ENCODE results near the gene HDAC11.
"Not testable (repeated sequence)": the region's sequence is repeated elsewhere in the genome, so short reads cannot be mapped to it uniquely, and the experiment has no call there.

The HDAC11 gene

DNA sequence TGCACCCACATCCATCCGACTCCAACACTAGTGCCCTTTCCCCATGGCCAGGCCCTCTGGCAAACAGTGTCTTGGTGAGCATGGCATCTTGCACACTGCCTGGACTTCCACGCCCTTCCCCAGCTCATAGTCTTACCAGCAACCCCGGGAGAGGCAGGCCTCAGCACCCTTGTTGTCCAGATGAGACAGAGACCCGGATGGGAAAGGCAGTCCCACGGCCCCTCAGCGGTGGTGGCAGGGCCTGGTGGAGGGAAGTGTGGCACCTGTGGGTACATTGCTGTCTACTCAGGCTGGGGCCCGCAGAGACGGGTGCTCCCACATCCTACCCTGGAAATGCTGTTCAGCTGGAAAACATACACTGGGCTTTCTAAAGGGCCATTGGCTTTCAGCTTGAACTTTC is 28.4 kb downstream of the HDAC11 start:
- no peak for DNase-seq

DNA sequence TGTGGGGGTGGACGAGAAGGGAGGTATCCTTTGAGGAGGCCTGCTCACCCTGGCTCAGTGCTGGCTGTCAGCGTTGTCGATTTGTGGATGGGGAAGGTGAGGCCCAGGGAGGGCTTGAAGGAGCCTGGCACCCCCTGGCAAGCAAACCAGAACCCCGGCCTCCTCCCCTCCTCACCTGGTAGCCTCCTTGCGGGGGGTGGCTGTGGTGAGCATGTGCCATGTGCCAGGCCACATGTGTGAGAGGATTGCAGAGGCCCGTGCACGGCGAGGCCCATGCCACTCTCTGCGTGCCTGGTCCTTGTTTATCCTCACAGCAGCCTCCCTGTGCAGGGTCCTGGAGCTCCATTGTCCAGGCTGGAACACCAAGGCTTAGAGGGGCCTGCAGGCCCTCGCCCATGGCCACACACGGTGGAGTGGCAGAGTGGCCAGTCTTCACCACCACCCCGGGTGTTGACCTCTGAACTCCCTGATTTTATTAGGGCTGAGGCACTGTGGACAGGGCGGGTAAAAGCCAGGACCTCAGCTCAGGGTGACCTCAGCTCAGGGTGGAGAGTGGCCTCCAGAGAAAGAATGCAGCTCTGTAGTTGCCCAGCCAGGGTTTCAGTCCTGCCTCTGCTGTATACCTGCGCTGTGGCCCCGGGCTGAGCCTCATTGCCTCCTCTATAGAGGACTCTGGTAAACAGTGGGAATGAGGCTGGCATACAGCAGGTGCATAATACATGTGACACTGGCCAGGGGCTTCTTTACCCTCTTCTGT is 29.1 kb downstream of the HDAC11 start:
- no peak for DNase-seq

DNA sequence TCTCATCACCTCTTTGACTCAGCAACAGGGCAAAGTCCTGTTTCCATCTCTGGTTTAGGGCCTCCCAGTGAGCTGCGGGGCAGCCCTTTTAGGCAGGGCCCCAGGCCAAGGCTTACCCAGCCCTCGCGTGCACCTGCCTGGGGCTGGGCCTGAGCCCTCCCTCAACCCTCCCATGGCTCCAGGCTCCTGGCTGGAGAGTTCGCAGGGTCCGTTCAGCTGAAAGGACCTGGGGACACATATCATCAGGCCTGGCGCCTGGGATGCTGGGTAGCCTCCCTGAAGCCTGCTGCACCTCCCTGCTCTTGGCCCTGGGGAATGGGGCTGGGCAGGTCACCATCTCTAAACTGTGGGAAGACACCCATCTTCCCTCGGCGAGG is 29.7 kb downstream of the HDAC11 start:
- DNase-seq: no peak

DNA sequence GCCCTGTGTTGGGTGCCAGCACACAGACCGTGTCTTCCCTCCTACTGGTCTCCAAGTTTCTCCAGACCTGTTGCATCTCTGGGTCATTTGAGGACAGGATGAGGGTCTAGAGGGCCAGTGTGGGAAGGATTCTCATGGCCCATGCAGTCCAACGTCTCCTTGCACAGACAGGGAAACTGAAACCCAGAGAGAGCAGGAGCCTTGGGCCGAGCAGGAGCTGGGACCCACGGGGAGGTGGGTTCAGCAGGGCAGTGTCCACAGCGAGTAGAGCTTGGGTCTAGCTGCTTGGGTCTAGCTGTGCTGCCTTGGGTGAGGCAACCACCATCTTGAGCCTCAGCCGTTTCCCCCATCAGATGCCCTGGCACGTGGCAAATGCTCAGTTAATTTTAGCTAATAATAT is 32.3 kb downstream of the HDAC11 start:
- no peak for DNase-seq

DNA sequence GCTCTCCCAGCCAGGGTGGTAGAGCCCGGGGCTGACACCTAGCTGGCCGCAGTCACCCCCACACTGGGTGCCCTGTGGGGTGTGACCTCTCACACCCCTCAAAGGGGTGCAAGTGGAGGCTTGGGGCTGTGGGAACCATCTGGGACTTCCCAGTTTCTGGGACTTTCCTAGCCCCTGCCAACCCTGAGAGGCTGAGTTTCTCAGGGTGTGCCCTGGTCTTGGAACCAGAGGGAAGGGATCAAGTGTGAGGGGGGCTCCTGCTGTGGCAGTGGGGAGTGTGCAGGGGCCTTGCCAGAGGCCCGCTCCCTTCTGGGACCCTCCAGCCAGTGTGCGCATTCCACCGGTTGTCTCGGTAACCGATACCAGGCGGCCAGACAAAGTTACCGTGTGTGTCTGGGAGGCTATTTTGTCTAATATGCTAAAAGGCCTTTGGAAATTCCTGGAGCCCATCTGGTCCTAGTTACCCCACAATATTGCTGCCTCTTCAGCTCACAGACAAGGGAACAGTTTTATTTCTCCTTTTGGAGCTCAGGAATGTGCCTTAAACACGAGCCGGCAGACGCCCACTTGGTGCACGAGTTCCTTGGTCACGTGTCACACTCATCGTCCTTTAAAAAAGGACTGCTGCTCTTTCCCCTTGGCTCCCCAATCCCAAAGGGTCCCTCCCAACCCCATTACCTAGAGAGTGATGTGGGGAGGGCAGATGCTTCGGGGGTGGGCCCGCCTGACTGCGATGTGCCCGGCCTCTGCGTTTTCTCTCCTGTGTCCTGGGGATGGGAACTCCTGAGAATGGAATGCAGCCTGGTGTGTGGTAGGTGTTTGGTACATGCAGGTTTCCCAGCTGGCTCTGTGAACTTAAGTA is 33.2 kb downstream of the HDAC11 start:
- no peak for DNase-seq

DNA sequence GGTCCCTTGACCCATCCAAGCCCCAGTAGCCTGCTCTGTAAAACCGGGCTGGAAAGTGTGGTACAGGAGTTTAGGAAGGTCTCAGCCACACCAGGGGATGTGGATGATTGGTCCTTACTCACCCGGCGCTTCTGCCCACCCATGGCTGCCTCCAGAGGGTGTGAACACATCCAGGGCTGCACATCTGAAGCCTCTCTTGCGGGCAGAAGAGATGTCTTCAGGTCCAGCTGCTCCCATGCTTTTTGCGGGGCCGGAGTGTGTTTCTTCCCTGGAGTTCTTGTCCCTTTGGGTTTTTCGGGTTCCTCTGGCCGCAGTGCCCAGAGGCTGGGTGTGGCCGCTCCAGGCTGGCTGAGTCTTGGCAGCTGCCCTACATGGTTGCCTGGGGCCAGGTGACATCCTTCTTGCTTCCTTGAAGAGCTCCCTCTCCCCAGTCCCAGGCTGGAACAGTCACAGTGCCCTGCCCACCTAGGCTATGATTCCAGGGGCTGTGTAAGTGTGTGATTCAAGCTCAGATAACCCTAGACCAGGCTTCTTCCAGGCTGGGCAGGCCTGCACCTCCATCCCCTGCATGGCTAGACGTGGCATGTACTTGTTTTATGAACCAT is 33.9 kb downstream of the HDAC11 start:
- no peak for DNase-seq

DNA sequence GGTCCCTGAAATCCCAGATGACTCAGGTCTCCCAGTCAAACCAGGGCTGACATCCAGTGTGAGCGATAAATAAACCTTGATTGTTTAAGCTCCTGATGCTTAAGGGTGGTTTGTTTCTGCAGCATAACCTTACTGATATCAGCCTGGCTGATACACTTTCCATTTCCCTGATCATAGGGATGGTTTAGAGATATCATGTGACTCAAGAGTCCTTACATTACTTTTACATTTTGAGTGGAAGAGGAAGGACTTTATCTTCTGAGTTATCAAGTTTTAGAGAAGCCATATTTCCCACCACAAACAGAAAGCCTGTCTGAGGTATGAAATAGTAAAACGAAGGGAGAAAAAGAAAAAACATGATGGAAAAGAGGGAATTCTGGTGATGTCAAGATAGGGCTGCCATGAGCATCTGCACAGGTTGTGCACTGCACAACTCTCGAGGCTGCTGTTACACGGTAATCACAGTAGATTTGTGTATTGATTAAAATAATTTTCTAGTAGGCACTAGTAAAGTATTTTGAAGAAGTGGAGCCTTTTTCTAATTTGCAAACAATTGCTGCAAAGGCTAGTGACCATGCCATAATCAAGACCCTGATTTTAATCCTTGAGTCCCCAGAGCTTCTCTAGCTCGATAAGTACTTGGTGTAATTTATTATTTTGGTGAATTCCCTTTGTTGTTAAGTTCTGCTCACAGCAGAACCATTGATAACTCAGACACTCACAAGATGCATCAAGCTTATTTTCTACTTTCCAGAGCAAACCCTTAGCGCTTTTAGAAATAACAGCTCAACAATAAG is 34.7 kb downstream of the HDAC11 start:
- no peak for DNase-seq

DNA sequence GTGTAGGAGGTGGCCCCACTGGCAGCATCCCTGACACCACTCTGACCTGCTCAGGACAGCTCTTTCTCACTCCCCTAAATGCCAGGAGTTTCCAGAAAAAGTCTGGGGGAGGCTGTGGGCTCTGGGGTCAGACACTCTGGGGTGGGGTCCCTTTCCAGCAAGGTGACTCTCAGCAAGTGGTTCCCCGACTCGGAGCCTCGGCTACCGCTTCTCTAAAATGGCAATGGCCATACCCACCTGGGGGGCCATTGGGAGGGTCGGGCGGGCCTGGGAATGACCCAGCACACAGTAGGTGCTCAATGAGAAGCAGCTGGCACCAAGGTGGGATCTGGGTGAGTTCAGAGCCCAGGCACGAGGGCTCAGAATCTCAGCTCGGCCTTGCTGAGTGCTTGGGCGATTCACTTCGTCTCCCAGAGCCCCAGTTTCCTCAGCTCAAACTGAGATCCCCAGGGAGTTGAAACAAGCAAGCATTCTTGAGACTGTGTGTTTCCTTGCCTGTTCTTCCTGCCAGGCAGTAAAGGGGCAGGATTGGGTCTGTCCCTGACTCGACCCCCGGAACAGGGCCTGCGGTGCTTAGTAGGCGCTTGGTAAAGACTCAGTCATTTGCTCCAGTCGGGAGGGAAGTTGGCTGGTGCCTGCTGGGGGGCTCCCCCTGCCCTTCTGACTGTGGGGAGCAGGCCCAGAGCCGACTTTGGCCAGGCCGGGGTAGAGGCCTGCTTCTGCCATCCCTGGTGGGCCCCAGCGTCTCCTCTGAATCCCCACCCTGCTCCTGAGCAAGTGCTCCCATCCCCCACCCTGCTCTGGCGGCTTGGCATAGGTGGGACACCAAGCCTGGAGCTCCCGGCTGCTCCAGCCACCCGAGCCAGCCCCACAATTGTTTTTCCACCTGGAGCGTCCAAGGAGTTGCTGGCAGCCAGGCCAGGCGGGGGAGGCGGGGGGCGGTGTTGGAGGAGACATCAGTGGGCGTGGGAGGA is 36.0 kb downstream of the HDAC11 start:
- DNase-seq: no peak

DNA sequence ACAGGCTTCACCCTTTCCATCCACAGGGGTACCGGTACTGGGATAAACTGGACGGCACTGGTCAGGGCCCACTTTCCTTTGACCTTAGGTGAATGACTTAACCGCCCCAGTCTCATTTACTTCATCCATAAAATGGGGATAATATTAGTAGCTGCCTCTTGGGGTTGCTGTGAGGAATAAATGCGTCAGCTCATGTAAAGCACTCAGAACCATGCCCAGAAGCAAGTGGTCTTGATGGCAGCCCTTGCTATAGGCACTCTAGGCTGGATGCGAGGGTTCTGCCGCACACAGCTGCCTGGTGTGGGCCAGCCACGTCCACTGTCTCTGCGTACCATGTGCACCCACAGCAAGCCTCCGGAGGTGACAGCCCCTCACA is 36.6 kb downstream of the HDAC11 start:
- no peak for DNase-seq

DNA sequence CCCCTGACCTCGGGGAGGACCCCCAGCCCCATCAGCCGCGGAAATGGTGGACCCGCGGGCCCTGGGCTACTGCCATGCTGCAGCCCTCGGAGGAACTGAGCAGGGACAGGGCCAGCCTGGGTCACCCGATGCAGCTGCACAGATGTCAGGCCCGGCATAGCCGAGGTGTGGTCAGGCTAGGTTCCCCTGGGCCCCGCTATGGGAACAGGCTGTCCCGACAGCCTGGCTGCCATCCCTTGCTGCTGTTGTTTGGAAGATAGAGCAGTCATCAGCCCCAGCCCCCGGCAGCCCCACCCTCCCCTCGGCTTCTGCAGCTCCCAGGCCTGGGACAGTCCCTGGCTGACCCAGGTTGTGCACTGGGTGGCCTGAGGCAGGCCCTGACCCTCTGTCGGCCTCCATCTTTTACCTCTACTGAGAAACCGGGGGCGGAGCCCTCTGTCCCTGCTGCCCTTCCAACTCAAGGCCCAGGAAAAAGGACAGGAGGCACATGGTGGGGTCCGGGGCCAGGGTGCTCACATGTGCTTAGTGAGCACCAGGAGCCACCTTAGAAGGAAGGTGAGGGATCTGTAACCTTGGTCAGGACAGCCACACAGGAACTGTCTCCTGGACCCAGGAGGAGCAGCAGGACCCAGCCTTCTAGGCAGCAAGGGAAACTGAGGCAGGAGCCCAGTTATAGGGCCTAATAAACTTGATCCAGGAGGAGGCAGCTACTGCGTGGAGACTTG is 37.3 kb downstream of the HDAC11 start:
- DNase-seq: no peak

DNA sequence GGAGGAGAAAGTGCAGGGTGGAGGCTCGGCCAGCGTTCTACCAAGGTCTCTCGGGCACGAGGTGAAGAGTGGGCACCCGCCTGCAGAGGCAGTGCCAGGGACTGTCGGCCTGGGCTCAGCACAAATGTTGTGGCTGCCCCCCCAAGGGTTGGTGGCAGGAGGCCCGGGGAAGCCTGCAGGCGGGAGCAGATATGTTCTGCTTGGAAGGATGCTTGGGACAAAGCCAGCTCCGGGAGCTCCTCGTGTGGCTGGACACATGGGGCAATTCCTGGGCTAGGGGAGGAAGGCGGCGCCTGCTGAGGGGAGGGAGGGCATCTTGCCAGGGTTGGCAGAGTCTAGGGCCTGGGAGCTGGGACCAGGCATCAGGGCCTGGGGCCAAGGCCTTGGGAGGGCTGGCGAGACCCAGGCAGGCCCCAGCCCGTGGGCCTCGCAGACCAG is 38.4 kb downstream of the HDAC11 start:
- DNase-seq: no peak

DNA sequence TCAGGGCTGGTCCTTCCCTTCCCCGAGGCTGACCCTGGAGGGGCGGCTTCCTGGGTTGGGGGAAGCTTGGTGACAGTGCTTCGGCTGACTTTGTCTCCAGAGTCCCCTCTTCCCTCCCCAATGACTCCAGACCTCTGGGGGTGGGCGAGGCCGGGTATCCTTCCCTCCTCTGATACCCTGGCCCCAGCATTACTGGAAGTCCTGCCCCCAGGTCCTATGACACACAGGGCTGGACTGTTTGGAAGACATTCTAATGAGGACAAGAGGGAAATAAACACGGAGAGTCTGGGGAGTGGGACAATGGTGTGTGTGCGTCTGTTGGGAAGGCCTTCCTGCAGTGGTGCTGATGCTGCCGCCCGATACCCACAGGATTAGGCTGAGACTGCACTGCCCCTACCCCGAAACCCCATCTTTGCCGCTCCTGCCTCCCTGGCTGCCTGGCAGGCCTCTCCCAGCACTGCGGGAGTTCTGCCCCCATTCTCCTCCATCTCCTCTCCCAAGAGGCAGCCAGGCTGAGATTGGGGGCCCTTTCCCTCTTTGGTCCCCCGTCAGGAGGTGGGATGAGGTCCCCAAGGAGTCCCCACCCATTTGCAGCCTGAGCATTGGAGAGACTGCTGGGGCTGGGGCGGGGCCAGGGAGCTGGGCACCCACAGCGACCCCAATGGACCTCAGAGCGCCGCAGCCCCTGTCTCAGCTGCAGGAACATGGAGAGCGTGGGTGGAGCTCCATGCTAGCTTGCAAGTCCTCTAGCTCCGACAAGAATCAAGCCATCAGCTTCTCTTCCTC is 39.1 kb downstream of the HDAC11 start:
- DNase-seq: no peak

DNA sequence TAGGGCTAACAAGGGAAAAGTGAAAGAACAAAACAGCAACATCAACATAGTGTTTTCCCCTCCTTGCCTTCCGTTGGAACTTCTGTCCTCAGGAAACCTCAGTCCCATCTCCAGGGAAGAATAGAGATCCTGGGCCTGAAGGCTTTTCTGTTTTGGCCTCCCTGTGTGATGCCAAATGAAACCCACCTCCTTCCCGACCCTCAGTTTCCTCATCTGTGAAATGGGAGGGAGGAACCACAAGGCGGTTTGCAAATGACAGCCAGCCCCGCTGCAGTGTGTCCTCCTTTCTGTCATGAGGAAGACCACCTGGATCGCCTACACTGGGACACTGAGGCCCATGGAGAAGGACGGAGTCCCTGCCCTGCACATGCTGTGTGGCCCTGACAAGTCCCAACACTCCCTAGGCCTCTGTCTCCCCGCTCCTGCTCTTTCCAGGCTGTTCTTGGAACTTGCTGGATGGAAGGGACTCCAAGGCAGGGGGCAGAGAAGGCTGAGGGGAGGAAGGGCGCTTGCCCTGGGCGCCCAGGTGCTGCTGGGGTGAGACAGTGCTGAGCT is 40.3 kb downstream of the HDAC11 start:
- no peak for DNase-seq

DNA sequence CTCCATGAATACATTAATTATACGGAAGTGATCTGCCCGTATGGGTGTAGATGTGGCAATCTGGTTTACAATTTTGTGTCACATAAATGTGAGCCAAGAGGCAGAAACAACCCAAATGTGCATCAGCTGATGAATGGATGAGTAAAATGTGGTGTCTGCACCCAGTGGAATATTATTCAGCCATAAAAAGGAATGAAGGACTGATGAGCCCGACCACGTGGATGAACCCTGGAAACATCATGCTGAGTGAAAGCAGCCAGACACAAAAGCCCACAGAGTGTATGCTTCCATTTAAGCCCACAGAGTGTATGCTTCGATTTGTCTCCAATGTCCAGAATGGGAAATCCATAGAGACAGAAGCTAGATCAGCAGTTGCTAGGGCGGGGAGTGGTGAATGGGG is 41.2 kb downstream of the HDAC11 start:
- no peak for DNase-seq

DNA sequence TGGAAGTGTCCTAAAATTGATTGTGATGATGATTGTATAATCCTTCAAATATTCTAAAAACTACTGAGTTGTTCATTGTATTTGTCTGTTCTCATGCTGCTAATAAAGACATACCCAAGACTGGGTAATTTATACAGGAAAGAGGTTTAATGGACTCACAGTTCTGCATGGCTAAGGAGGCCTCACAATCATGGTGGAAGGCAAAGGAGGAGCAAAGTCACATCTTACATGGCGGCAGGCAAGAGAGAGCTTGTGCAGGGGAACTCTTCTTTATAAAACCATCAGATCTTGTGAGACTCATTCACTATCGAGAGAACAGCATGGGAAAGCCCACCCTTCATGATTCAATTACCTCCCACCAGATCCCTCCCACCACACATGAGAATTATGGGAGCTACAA is 41.6 kb downstream of the HDAC11 start:
- not testable (repeated sequence) for DNase-seq

DNA sequence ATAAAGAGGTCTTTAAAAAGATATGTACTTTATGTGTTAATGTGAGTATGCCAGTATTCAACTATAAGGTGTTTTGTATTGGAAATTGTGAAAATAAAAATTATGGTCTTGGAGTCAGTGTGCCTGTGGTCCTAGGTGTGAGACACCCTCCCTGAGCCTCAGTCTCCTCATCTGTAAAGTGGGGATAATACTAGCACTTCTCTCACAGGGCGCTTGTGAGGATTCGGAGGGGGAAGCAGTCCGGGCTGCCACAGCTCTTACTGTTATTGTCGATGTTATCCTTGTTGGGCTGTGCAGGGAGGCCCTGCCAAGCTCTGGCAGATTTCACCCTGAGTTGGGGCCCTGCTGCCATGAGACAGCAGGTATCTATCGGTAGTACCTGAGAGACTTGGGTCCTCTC is 42.1 kb downstream of the HDAC11 start:
- DNase-seq: no peak

DNA sequence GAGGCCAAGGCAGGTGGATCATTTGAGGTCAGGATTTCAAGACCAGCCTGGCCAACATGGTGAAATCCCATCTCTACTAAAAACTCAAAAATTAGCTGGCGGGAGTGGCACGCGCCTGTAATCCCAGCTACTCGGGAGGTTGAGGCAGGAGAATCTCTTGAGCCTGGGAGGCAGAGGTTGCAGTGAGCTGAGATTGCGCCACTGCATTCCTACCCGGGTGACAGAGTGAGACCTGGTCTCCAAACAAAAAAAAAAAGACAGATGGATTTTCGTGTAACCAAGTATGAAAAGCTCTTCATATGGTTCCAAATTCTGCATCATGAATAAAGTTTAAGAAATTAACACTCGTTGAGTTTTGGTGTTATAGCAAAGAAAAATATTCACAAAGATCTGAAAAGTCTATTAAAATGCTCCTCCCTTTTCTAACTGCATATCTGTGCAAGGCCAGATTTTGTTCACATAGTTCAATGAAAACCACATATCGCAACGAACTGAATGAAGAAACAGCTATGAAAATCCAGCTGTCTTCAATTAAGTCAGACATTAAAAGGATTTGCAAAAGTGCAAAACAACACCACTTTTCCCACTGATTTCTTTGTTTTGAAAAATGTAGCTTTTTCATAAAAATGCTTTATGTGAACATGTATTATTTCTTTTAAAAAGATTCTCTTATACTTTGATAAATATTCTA is 45.0 kb downstream of the HDAC11 start:
- DNase-seq: no peak

DNA sequence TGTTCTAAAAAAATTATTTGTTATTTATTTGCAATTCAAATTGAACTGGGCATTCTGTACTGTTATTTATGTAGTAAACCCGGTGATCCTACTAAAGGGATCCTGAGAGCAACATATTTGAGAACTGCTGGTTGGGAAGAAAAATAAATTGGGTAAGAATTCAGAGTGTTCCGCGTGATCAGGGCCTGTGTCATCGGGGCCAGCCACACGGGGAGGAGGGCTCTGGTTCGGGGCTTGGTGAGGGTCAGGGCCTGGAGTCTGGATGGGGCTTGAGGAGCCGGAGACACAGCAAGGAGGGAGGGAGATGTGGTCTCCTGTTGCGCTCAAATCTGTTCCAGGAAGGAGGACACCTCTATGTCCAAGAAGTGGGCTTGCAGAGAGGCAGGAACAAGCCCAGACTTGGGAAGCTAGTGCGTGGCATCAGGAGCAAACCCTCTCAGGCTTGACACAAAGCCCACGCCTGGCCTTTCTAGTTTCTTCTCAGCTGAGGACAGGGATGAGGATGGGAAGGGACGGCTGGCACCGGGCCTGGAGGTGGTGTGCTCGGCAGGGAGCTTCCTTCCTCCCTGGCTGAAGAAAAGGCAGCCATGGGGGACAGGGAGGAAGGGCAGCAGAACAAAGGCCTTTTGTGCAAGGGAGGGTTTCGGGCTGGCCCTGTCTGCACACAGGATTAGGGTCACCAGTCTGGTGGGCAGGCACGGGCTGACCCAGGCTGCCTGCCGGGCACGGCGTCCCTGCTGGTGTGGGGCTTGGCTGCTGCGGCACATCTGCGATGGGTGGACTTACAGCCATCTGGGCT is 45.9 kb downstream of the HDAC11 start:
- no peak for DNase-seq

DNA sequence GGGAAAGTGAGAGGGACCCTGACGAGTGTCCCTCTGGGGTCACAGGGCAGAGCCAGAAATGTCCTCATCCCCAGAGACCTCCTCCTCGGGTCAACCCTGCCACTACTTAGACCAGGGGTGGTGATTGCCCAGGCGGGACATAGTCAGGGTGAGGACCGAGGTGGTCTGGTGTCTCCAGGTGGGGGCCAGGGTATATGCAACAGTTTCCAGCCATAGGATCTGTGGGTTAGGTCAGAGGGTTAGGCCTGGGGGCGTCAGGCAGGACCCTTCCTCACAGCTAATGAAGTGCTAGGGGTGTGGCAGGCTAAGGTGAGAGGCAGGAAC is 46.5 kb downstream of the HDAC11 start:
- DNase-seq: no peak

Data from CD4-positive, alpha-beta T cell treated with Interferon gamma for 1 hour (primary cell).